ENCODE measurements around the gene LIME1.

Gene LIME1, protein sequence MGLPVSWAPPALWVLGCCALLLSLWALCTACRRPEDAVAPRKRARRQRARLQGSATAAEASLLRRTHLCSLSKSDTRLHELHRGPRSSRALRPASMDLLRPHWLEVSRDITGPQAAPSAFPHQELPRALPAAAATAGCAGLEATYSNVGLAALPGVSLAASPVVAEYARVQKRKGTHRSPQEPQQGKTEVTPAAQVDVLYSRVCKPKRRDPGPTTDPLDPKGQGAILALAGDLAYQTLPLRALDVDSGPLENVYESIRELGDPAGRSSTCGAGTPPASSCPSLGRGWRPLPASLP

DNA sequence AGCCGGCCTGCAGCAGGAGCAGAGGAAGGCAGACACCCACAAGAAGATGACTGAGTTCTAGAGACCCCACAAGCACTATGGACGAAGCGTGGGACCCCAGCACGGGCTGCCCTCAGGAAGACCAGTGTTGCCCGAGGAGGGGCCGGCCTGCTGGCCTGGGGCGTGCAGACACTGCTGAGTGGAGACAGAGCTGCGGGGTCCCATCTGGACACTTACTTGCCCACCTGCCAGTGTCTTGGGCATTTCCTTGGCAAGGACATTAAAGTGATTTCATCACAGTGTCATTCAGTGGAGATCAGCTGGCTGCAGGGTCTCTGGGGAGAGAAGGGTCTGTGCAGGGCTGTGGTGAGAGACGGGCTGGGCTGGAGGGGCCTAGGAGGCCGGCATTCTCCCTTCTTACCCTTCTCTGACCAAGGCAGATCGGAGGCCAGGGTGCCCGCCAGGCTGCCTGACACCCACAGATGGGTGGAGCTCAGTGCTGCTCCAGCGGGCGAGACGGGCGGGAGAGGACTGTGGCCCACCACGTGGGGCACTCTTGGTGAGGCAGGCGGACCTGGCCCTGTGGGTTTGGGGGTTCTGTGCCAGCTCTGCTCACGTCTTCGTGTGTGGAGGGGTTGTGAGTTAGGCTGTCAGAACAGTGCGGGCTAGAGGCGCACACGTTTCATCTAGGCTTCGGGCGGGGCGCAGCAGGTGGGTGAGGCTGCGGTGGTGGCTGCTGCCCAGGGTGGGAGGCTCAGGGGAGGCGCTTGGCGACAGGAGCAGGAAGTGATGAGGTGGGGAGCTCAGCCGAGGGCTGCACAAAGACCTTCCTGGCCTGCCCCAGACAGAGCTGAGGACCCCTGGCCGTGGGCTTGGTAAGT, at the start of gene LIME1:
Gene LIME1, plus strand, starts transcription at position 806 of the 860 bp plus-strand sequence. CDS start 886 bp downstream, outside the sequence.
- DNase-seq: no peak

DNA sequence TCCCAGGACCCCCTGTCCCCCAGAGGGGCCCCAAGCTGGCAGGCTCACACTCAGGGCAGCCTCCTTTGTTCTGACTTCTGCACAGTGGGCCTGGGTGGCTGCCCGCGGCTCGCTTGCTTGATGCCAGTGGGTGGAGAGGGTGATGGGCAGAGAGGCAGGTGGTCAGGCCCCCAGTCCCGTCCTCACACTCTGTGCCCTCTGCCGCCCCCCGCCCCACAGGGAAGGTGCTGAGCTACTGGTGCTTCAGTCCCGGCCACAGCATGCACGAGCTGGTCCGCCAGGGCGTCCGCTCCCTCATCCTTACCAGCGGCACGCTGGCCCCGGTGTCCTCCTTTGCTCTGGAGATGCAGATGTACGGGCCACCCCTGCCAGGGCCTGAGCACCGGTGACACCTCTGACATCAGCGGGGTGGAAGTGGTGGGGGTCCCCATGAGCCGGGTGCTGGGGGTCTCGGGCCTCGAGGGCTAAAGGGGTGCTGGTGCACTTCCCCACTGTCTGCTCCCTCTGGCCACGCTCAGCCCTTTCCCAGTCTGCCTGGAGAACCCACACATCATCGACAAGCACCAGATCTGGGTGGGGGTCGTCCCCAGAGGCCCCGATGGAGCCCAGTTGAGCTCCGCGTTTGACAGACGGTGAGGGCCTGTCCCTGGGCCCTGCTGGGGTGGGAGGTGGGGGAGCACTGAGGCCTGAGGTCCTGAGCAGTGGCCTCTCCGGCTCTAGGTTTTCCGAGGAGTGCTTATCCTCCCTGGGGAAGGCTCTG, 48.9 kb upstream of the LIME1 start:
- DNase-seq: no peak

DNA sequence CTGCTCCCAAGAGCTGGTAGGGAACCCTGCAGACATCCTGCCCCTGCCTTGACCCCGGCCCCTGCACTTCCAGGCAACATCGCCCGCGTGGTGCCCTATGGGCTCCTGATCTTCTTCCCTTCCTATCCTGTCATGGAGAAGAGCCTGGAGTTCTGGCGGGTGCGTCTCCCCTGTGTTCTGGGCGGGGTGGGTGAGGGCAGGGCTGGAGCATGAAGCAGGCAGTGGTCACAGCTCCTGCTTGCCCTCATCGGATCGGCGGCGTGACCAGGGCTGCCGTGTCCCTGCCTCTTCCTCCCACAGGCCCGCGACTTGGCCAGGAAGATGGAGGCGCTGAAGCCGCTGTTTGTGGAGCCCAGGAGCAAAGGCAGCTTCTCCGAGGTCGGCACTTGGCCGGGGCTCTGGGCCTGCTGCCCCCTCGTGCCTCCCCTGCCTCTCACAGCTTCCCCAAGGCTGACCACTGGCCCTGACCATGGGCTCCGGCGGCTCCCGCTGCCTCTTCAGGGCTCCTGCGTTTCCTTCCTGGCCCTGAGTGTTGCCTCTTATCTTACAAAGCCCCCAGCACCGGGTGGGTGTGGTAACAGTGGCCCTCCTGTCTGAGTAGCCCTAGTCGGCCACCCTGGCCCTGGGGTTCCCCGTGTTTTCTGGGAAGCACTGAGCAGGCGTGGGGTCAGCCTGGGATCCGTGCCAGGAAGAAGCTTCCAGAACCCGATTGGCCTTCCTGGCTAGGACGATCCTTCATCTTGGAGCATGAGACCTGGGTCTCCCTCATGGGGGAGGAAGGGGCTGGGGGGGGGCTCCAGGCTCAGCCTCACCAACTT, 48.0 kb upstream of the LIME1 start:
- no peak for DNase-seq

- DNase-seq: no peak
These were observed 47.1 kb upstream of the LIME1 start for GRCh38 chr20:63689046-63690002.

DNA sequence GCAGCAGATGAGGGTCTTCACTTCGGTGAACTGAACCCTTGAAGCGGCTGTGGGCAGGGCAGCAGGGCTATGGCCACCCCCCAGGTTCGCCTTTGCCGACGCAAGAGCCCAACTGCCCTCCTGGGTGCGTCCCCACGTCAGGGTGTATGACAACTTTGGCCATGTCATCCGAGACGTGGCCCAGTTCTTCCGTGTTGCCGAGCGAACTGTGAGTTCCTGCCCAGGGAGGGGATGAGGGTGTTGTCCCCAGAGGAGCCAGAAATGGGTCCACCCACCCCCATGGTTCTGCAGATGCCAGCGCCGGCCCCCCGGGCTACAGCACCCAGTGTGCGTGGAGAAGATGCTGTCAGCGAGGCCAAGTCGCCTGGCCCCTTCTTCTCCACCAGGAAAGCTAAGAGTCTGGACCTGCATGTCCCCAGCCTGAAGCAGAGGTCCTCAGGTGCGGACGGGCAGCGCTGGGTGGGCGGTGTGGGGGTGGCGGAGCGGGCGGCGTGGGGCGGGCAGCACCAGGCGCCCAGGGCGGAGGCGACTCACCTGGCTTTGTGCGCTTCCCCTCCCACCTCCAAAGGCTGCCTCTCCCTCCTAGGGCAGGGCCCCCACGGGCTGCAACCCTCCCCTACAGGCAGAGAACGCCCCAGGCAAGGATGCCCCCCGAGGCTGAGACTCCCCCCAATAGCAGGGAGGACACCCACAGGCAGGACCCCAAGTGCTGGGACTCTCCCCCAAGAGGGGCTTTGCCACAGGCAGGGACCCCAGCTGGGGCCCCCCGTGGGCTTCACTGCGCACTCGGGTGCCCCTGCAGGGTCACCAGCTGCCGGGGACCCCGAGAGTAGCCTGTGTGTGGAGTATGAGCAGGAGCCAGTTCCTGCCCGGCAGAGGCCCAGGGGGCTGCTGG, 46.2 kb upstream of the LIME1 start:
- no peak for DNase-seq

DNA sequence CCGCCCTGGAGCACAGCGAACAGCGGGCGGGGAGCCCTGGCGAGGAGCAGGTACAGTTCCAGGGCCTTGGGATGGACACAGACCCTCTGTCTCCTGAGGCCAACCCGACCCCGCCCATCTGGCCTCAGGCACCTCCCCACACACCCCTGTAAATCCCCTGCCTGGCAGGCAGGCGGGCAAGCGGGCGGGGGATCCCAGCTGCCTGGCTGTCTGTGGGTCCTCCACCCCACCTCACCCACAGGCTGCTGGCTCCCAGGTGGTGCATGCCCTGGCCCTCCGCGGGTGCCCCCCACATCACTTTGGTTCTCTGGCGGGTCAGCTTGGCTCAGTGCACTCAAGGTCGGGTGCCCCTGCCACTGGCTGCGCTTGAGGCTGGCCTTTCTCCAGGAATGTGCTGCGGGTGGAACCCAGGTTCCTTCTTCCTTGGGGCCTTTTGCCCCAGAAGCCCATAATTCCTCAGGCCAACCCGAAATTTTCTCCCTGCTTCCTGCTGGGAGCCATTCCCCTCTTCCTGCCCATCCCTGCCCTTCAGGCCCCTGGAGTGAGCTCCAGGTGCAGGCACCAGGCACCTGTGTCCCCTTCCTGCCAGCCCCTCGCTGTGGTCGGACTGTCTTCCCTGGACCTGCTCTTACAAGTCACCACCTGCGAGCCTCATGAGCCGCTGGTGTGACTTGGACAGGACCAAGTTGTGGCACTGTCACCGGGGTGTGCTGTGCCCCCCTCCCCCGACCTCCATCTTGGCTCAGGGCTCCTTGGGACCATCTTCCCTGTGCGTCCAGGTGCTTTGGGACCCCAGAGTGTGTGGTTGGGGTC, 45.4 kb upstream of the LIME1 start:
- no peak for DNase-seq

GRCh38 chr20:63691711-63692435, 44.6 kb upstream of the LIME1 start:
- no peak for DNase-seq

DNA sequence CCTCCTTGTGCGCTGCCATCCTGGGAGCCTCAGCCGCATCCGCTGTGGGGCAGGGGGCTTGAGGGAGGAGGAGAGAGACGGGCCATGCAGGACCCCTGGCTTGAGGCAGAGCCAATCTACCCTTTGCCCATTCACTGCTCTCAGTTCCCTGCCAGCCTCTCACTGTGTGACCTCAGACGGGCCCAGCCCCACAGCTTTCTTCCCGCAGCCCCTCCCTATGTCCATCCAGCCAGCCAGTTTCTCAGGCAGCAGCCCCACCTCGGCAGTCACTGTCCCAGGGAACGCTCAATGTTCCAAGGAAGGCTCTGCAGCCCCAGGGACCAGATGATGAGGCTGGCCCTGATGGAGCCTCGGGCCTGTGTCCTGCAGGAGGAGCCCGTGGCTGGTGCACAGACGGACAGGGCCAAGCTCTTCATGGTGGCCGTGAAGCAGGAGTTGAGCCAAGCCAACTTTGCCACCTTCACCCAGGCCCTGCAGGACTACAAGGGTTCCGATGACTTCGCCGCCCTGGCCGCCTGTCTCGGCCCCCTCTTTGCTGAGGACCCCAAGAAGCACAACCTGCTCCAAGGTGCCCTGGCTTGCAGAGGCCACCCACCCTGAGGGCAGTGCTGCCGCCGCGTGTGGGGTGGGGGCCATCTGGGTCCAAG, 43.9 kb upstream of the LIME1 start:
- DNase-seq: no peak

DNA sequence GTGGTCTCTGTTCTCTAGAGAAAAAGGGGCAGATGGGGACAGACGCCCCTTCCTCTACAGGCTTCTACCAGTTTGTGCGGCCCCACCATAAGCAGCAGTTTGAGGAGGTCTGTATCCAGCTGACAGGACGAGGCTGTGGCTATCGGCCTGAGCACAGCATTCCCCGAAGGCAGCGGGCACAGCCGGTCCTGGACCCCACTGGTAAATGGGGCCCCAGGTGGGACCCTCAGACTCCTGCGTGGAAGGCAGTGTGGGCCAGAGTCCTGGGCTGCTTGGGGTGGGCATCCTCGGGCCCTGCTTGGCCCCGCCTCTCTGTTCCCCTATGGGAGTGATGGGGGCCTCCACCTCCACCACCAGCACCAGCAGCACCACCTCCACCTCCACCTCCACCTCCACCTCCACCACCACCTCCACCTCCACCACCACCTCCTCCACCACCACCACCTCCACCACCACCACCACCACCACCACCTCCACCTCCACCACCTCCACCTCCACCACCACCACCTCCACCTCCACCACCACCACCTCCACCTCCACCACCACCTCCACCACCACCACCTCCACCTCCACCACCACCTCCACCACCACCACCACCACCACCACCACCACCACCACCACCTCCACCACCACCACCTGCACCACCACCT, 43.3 kb upstream of the LIME1 start:
- DNase-seq: no peak

DNA sequence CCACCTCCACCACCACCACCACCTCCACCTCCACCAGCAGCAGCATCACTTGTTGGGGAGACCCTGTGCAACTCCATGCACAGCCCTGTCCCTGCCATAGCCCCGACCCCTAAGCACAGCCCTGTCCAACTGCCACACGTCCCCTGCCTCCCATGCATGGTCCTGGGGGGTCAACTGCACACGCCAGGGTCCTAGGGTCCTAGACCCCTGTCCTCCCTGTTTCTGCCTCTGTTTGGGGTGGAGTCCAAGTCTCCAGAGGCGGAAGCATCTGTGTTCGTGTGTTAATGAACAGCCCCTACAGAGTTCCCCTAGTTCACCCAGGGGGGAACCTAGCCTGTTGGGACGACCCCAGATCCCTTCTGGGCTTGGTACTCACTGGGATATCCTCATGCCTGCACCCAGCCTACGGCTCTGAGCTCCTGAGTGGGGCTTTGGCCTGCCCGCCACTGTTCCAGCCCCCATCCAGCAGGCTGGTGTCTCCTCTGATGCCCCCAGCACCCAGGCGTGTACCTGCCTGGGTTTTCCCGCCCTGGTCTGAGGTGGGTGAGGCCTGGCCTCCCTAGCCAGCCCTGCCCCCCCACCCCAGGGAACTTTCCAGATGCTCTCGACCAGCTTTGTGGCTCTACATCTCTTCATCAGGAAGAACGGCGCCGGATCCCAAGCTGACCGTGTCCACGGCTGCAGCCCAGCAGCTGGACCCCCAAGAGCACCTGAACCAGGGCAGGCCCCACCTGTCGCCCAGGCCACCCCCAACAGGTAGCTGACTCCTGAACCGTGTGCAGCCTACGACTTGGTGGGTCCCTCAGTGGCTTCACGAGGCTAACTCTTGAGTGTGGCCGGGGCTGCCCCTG, 42.5 kb upstream of the LIME1 start:
- no peak for DNase-seq

GRCh38 chr20:63694584-63695423, 41.7 kb upstream of the LIME1 start:
- DNase-seq: no peak

- DNase-seq: no peak
These were observed 40.8 kb upstream of the LIME1 start for GRCh38 chr20:63695424-63696305.

DNA sequence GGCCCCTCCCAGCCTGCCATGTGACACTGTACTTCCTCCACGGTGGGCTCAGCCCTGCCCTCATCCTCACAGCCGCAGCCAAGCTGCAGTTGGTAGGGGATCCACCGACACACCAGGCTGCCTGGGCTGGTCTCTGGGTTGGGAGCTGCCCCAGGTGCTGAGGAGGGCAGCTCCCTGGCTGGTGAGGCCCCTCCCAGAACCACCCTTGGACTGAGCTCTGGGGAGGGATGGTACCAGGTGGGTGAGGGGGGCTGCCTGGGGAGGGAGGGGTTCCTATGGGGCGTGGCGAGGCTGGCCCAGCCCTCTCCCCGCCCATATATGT, 40.2 kb upstream of the LIME1 start:
- no peak for DNase-seq

- DNase-seq: no peak
These were observed 39.7 kb upstream of the LIME1 start, which contains the start of gene TNFRSF6B for GRCh38 chr20:63696628-63697356. TNFRSF6B (plus strand) TSS chr20:63696652; CDS start chr20:63696768, 116 bp downstream.
